ENCODE measurements around the gene PKP1.

The PKP1 gene

DNA sequence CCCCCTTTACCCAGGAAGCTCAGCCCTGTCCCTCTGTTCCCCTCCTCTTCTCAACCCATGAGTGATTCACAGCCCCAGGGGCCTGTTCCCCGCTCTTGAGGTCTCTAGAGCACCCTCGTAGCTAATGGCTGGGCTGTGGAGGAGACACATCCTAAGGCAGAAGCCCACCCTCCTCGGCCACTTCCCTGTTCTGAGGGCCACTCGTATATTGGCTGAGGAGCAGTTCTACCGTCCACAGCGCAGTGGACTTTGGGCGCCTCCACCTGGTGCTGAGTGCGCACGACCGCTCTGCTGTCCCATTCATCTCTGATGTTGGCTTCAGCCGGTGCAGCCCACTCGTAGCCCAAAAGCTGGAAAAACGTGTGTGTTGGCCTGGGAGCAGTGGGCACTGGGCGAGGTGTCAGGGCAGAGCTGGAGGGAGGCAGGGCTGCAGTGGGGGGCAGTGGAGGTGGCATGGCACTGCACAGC, 24.5 kb upstream of the PKP1 start:
- TF ChIP-seq ZFX (IDR thresholded peaks at IDR 0.05) = no peak
- TF ChIP-seq CTCF (conservative IDR thresholded peaks at IDR 0.05) = no peak
- no peak overlapping the region for H3K27ac ChIP-seq

- no peak overlapping the region for H3K27ac ChIP-seq
- TF ChIP-seq CTCF (conservative IDR thresholded peaks at IDR 0.05) (no peak), ZFX (IDR thresholded peaks at IDR 0.05) (no peak)
These were observed 23.6 kb upstream of the PKP1 start for GRCh38 chr1:201259476-201260235.

- no peak for TF ChIP-seq ZFX (IDR thresholded peaks at IDR 0.05)
- no peak for TF ChIP-seq CTCF (conservative IDR thresholded peaks at IDR 0.05)
- H3K27ac ChIP-seq = no peak overlapping the region
These were observed 23.1 kb upstream of the PKP1 start for GRCh38 chr1:201260236-201260590.

DNA sequence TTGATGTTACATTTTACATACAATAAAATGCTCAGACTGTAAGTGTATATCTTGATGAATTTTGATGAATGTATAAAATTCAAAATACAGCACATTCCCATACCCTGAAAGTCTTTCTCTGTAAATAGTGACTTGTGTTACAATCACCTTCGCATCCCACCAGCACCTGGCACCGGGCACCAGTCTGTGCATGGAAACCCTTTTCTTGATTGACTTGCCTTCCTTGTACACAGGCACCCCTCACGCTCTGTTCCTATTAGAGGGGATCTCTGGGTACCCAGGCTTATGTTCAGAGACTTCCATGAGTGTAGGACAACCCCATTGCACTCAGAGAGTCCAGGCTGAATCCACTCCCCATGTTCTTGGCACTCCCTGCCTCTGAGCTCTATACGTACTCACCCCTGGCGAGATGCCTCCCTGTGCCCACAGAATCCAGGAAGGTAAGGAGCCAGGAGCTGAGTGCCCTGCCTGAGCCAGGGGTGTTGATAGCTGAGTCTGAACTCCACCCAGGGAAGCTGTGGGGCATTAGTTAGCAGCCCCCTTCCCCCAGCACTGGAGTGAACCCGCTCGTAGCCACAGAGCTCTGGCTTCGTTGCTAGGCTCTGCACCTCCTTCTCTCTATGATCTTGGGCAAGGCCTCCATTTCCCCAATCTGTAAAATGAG, 22.5 kb upstream of the PKP1 start:
- TF ChIP-seq ZFX (IDR thresholded peaks at IDR 0.05) (no peak), CTCF (conservative IDR thresholded peaks at IDR 0.05) (no peak)
- no peak overlapping the region for H3K27ac ChIP-seq

DNA sequence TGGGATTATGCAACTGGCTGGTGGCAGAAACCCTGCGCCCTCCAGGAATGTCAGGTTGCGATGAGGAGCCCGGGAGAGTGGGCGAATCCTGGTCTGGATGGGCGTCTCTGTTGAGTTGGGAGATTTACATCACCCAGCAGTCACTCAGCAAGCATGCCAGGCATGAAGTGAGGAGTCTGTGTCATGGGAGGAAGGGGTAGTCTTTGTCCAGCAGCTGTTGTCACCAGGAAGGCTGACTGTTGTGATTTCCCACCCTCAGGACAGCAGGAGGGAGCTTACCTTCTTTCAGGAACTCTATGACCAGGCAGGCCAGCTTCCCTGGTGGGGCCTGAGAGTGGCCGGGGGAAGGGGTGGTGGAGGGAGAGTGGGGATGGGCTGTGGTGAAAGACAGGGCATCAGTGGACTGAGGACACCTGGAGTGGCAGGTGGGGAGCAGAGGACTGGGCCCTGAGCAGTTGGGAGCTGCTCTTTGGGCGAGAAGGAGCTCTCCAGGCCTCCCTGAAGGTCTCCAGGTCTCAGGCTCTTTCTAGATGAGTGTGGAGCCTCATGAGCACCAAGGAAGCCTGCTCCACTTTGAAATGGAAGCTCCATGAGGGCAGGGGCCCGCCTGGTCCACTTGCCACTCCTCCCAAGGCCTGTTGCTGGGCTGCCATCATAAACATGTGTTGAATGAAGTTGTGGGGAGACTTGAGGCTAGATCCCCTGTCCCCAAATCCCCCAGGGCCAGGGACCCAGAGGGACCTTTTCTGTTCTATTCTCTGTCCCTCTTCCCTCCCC, 21.3 kb upstream of the PKP1 start:
- no peak overlapping the region for H3K27ac ChIP-seq

GRCh38 chr1:201262963-201263608, 20.2 kb upstream of the PKP1 start:
- no peak overlapping the region for H3K27ac ChIP-seq
- TF ChIP-seq ZFX (IDR thresholded peaks at IDR 0.05) = no peak

More for the DNA sequence above, 21.3 kb upstream of the PKP1 start:
- TF ChIP-seq ZFX (IDR thresholded peaks at IDR 0.05) (no peak), CTCF (conservative IDR thresholded peaks at IDR 0.05) (no peak)

- no peak for TF ChIP-seq CTCF (conservative IDR thresholded peaks at IDR 0.05)
- TF ChIP-seq ZFX (IDR thresholded peaks at IDR 0.05) = no peak
- H3K27ac ChIP-seq = no peak overlapping the region; the same call in 1 of the 2 replicates
These were observed 19.2 kb upstream of the PKP1 start for GRCh38 chr1:201264072-201264471.

Data from C4-2B (cell line).